ENCODE results near the gene MMAB. TPM values are rescaled to one million over a fixed set of nuclear protein-coding genes. Genes with fewer than 3 reads are reported as not detected.
"Not testable (repeated sequence)": the region's sequence is repeated elsewhere in the genome, so short reads cannot be mapped to it uniquely, and the experiment has no call there.

Gene MMAB
- total RNA-seq, 6 experiments from 2014 or later, result 12.8 to 23.1 (median 18.7) TPM

DNA sequence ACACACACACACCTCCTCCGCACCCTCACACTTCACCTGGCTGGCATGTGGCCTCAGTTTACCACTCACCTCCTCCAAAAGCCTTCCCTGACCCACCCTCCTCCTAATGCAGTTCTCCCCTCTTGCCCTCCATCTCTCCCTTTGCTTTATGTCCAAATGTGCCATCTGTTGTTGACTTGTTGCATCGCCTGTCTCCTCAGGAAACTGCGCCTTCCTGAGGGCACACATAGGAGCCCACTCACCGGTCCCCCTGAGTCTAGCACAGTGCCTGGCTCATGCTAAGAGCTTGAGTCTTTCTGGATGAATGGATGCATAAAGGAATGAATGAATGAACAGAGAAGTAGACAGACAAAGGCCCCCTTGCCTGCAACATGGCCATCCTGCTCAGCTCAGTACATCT lies 34.3 kb upstream of the MMAB start:
- Mint-ChIP-seq H3K27ac (no peak overlapping the region), H3K4me1 (ENCODE audit: low read depth) (no peaks in the 10 kb centered on the region), H3K9me3 (no peaks in the 10 kb centered on the region), H3K4me3 (no peak overlapping the region), H3K36me3 (ENCODE audit: low read depth) (no peaks in the 10 kb centered on the region), H3K27me3 (ENCODE audit: insufficient read depth) (peaks cover 31% of the 10 kb centered on the region)
- DNase-seq, result no peak
- TF ChIP-seq, protein P1, sequence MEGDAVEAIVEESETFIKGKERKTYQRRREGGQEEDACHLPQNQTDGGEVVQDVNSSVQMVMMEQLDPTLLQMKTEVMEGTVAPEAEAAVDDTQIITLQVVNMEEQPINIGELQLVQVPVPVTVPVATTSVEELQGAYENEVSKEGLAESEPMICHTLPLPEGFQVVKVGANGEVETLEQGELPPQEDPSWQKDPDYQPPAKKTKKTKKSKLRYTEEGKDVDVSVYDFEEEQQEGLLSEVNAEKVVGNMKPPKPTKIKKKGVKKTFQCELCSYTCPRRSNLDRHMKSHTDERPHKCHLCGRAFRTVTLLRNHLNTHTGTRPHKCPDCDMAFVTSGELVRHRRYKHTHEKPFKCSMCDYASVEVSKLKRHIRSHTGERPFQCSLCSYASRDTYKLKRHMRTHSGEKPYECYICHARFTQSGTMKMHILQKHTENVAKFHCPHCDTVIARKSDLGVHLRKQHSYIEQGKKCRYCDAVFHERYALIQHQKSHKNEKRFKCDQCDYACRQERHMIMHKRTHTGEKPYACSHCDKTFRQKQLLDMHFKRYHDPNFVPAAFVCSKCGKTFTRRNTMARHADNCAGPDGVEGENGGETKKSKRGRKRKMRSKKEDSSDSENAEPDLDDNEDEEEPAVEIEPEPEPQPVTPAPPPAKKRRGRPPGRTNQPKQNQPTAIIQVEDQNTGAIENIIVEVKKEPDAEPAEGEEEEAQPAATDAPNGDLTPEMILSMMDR (IDR thresholded peaks at IDR 0.05), result no peak

DNA sequence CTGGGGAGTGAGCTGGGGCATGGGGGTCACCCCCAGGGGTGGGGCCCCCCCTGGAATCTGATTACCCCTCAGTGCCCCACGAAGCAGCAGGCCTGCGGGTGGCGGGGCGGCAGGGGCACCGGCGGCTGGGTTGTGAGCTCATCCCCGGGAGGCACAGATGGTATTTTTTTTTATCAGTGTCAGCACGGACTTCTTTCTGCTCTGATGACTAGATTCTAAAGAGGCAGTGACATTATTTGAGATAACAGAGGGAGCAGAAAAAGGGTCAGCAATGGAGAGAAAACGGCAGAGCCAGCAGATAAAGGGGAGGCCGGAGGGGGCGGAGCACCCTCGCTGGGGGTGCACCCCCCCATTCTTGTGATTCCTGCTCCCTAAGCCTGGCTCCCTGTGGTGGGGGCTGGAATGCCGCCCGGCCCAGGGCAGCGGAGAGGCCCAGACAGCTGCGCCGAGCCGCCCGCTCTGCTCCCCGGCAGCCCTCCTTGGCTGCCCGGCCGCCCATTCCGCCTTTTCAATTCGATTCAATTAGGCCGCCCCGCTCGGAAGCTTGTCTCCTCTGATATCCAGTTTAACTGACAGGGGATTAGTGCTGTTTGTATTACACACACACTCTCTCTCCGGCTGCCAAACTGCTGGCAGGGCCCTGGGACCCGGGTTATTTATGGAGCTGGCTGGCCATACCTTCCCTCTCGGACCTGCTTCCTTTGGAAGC lies 33.2 kb upstream of the MMAB start:
- no peak for DNase-seq
- H3K27ac Mint-ChIP-seq, result no peak overlapping the region
- no peaks in the 10 kb centered on the region for H3K9me3 Mint-ChIP-seq
- no peaks in the 10 kb centered on the region for H3K4me1 Mint-ChIP-seq (ENCODE audit: low read depth)
- H3K27me3 Mint-ChIP-seq (ENCODE audit: insufficient read depth), result peaks cover 27% of the 10 kb centered on the region
- no peaks in the 10 kb centered on the region for H3K36me3 Mint-ChIP-seq (ENCODE audit: low read depth)
- no peak overlapping the region for H3K4me3 Mint-ChIP-seq
- TF ChIP-seq, protein P1 (IDR thresholded peaks at IDR 0.05), result no peak

DNA sequence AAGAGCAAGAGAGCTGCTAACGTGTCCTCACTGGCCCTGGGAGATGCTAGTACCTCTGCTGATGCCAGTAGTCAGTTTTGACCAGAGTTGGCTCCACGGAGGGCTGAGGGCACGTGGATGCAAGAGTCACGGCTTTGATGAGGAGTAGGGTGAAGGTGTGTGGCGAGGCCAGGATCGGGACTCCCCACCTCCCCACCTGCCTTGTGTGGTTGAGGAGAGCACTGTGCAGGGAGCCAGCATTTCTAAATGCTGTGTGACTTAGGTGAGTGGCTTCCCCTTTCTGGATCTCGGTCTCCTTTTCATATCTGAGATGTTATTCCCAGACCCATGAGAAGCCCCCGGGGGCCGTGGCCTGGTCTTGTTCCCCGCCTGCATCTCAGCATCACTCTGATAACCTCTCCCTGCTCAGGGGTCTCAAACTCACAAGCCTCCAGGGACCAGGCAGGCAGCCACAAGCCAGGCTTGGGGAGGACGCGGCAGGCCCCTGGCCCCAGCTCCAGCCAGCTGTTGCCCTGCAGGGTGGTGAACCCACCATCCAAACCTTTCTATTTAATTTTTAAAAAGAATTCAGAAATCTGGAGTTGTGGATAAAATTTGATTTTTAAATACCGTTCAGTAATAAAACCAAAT lies 32.4 kb upstream of the MMAB start:
- H3K27me3 Mint-ChIP-seq (ENCODE audit: insufficient read depth), result peaks cover 21% of the 10 kb centered on the region
- no peak overlapping the region for H3K27ac Mint-ChIP-seq
- H3K4me3 Mint-ChIP-seq, result no peak overlapping the region
- no peaks in the 10 kb centered on the region for H3K36me3 Mint-ChIP-seq (ENCODE audit: low read depth)
- H3K9me3 Mint-ChIP-seq, result no peaks in the 10 kb centered on the region
- DNase-seq, result no peak
- TF ChIP-seq, protein P1 (IDR thresholded peaks at IDR 0.05), result no peak
- no peaks in the 10 kb centered on the region for H3K4me1 Mint-ChIP-seq (ENCODE audit: low read depth)

DNA sequence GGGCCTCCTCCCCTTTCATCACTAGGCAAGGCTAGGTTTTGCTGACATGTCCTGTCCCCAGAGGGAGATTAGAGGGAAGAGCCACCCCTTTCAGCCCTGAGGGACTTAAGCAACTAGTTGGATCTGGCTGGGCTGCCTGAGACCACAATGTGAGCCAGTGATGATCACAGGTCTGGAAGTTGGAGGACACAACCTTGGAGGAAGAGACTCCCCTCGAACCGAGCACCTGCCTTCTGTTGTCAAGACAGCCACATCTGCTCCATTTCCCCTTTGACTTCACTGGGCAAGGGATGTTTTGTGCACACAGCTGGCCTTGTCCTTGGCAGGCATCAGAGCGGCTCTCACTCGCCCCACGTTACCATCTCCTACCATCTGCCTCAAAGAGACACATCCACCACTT lies 31.7 kb upstream of the MMAB start:
- Mint-ChIP-seq H3K4me1 (ENCODE audit: low read depth) (no peaks in the 10 kb centered on the region), H3K27ac (no peak overlapping the region), H3K4me3 (no peak overlapping the region), H3K9me3 (no peaks in the 10 kb centered on the region), H3K36me3 (ENCODE audit: low read depth) (no peaks in the 10 kb centered on the region), H3K27me3 (ENCODE audit: insufficient read depth) (peaks cover 20% of the 10 kb centered on the region)
- TF ChIP-seq, protein P1 (IDR thresholded peaks at IDR 0.05), result no peak
- DNase-seq, result no peak

DNA sequence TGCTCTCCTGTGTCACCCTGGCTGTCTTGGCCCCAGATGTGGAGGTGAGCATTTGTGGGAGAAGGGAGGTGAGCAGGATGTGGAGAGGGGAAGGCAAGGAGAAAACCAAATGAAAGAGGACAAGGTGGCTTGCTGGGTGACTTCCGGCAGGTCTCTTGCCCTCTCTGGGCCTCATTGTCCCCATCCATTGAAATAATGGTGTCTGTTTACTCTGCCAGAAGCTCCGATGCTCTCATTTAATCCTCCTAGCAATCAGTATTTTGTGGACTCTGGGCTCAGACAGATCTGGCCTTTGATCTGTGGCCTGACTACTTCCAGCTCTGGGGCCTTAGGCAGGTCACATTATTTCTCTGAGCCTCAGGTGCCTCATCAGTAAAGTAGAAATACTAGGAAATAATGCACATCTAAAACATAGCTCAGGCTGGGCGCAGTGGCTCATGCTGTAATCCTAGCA lies 30.9 kb upstream of the MMAB start:
- Mint-ChIP-seq H3K27ac (no peak overlapping the region), H3K4me1 (ENCODE audit: low read depth) (no peaks in the 10 kb centered on the region), H3K9me3 (no peaks in the 10 kb centered on the region), H3K36me3 (ENCODE audit: low read depth) (no peaks in the 10 kb centered on the region), H3K4me3 (no peak overlapping the region), H3K27me3 (ENCODE audit: insufficient read depth) (peaks cover 13% of the 10 kb centered on the region)
- DNase-seq, result no peak
- TF ChIP-seq, protein P1 (IDR thresholded peaks at IDR 0.05), result no peak

DNA sequence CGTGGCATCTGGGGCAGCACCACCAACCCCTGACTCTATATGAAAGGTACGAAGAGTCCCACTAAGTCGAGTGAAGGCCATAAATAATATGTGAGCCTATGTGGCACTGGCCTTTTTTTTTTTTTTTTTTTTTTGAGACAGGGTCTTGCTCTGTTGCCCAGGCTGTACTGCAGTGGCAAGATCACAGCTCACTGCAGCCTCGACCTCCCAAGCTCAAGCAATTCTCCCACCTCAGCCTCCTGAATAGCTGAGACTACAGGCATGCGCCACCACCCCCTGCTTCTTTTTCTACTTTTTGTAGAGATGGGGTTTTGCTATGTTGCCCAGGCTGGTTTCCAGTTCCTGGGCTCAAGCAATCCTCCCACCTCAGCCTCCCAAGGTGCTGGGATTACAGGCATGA lies 28.8 kb upstream of the MMAB start:
- not testable (repeated sequence) for DNase-seq; H3K36me3 Mint-ChIP-seq (ENCODE audit: low read depth); H3K4me3 Mint-ChIP-seq; H3K9me3 Mint-ChIP-seq; H3K27me3 Mint-ChIP-seq (ENCODE audit: insufficient read depth); H3K27ac Mint-ChIP-seq
- H3K4me1 Mint-ChIP-seq (ENCODE audit: low read depth), result peaks cover 10% of the 10 kb centered on the region

Data from HFFc6 (cell line).